ENCODE results near the gene UBAP1L.

The UBAP1L gene

GRCh38 chr15:65133548-65134200 is 18.7 kb upstream of the UBAP1L start, which contains the start of gene PDCD7:
Gene PDCD7, minus strand, starts transcription at chr15:65133808. Its CDS starts 27 bp downstream, at chr15:65133781.
- peak within 1 kb of the TSS; percentile 94 for H2AFZ ChIP-seq (ENCODE audit: low read length)
- no peaks in the 10 kb centered on the region for H3K9me2 ChIP-seq (replicated peaks; ENCODE audit: low read depth, low read length)
- H3K4me3 ChIP-seq (ENCODE audit: low read length, poor library complexity, severe bottlenecking), result peak within 1 kb of the TSS; percentile 83
- H3K9ac ChIP-seq (ENCODE audit: low read depth, low read length, poor library complexity, severe bottlenecking), result peak within 1 kb of the TSS; percentile 92
- H3K9me3 ChIP-seq (ENCODE audit: insufficient read depth, low read depth, low read length), result no peaks in the 10 kb centered on the region
- no peaks in the 10 kb centered on the region for H3F3A ChIP-seq (ENCODE audit: low read depth)
- peak within 1 kb of the TSS; percentile 98 for H3K4me2 ChIP-seq (ENCODE audit: low read depth, low read length, poor library complexity, severe bottlenecking)
- TF ChIP-seq, protein P1, sequence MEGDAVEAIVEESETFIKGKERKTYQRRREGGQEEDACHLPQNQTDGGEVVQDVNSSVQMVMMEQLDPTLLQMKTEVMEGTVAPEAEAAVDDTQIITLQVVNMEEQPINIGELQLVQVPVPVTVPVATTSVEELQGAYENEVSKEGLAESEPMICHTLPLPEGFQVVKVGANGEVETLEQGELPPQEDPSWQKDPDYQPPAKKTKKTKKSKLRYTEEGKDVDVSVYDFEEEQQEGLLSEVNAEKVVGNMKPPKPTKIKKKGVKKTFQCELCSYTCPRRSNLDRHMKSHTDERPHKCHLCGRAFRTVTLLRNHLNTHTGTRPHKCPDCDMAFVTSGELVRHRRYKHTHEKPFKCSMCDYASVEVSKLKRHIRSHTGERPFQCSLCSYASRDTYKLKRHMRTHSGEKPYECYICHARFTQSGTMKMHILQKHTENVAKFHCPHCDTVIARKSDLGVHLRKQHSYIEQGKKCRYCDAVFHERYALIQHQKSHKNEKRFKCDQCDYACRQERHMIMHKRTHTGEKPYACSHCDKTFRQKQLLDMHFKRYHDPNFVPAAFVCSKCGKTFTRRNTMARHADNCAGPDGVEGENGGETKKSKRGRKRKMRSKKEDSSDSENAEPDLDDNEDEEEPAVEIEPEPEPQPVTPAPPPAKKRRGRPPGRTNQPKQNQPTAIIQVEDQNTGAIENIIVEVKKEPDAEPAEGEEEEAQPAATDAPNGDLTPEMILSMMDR (conservative IDR thresholded peaks at IDR 0.05; ENCODE audit: low read length), result no peak
- TF ChIP-seq EZH2phosphoT487 (IDR thresholded peaks at IDR 0.05; ENCODE audit: borderline replicate concordance), result no peak
- H3K79me2 ChIP-seq (ENCODE audit: insufficient read depth, low read length), result peaks cover 48% of the 10 kb centered on the region
- H3K27me3 ChIP-seq (ENCODE audit: insufficient read depth, low read length, poor library complexity, severe bottlenecking), result no peaks in the 10 kb centered on the region
- peaks cover 18% of the 10 kb centered on the region for H3K4me1 ChIP-seq (ENCODE audit: insufficient read depth, low read length, poor library complexity, severe bottlenecking)
- H3K36me3 ChIP-seq (ENCODE audit: insufficient read depth, low read length), result peaks cover 11% of the 10 kb centered on the region; the same call in 1 of the 2 replicates
- H4K20me1 ChIP-seq (ENCODE audit: insufficient read depth, low read length, poor library complexity, severe bottlenecking), result peaks cover 21% of the 10 kb centered on the region

GRCh38 chr15:65132878-65133547 is 18.0 kb upstream of the UBAP1L start:
- Histone ChIP-seq H3K4me2 (ENCODE audit: low read depth, low read length, poor library complexity, severe bottlenecking) (peak overlapping the region; percentile 98), H3K4me1 (ENCODE audit: insufficient read depth, low read length, poor library complexity, severe bottlenecking) (peaks cover 18% of the 10 kb centered on the region), H3K9me3 (ENCODE audit: insufficient read depth, low read depth, low read length) (no peaks in the 10 kb centered on the region), H3K27me3 (ENCODE audit: insufficient read depth, low read length, poor library complexity, severe bottlenecking) (no peaks in the 10 kb centered on the region), H3K9me2 (replicated peaks; ENCODE audit: low read depth, low read length) (no peaks in the 10 kb centered on the region), H3K79me2 (ENCODE audit: insufficient read depth, low read length) (peaks cover 54% of the 10 kb centered on the region), H3K4me3 (ENCODE audit: low read length, poor library complexity, severe bottlenecking) (peak overlapping the region; percentile 83), H4K20me1 (ENCODE audit: insufficient read depth, low read length, poor library complexity, severe bottlenecking) (peaks cover 21% of the 10 kb centered on the region), H2AFZ (ENCODE audit: low read length) (no peak overlapping the region), H3F3A (ENCODE audit: low read depth) (no peaks in the 10 kb centered on the region), H3K36me3 (ENCODE audit: insufficient read depth, low read length) (peaks cover 17% of the 10 kb centered on the region; the same call in 1 of the 2 replicates), H3K9ac (ENCODE audit: low read depth, low read length, poor library complexity, severe bottlenecking) (peak overlapping the region; percentile 92)
- TF ChIP-seq, protein P1 (conservative IDR thresholded peaks at IDR 0.05; ENCODE audit: low read length), result no peak
- no peak for TF ChIP-seq EZH2phosphoT487 (IDR thresholded peaks at IDR 0.05; ENCODE audit: borderline replicate concordance)

GRCh38 chr15:65130941-65131340 is 15.9 kb upstream of the UBAP1L start:
- Histone ChIP-seq H3F3A (ENCODE audit: low read depth) (no peaks in the 10 kb centered on the region), H2AFZ (ENCODE audit: low read length) (no peak overlapping the region), H4K20me1 (ENCODE audit: insufficient read depth, low read length, poor library complexity, severe bottlenecking) (peaks cover 21% of the 10 kb centered on the region), H3K79me2 (ENCODE audit: insufficient read depth, low read length) (peaks cover 73% of the 10 kb centered on the region), H3K27me3 (ENCODE audit: insufficient read depth, low read length, poor library complexity, severe bottlenecking) (no peaks in the 10 kb centered on the region), H3K4me3 (ENCODE audit: low read length, poor library complexity, severe bottlenecking) (peak overlapping the region; percentile 40), H3K9me2 (replicated peaks; ENCODE audit: low read depth, low read length) (no peaks in the 10 kb centered on the region), H3K9ac (ENCODE audit: low read depth, low read length, poor library complexity, severe bottlenecking) (no peak overlapping the region), H3K4me1 (ENCODE audit: insufficient read depth, low read length, poor library complexity, severe bottlenecking) (peaks cover 18% of the 10 kb centered on the region), H3K9me3 (ENCODE audit: insufficient read depth, low read depth, low read length) (no peaks in the 10 kb centered on the region), H3K36me3 (ENCODE audit: insufficient read depth, low read length) (peaks cover 31% of the 10 kb centered on the region; the same call in 1 of the 2 replicates), H3K4me2 (ENCODE audit: low read depth, low read length, poor library complexity, severe bottlenecking) (peak overlapping the region; percentile 98)
- TF ChIP-seq, protein P1 (conservative IDR thresholded peaks at IDR 0.05; ENCODE audit: low read length), result no peak
- TF ChIP-seq EZH2phosphoT487 (IDR thresholded peaks at IDR 0.05; ENCODE audit: borderline replicate concordance), result no peak
